Panc1 (cell line): Measurements from ENCODE around the gene TANGO6.

Experiments used
- POLR2AphosphoS5 ChIP-seq: IDR thresholded peaks from 2 replicates; pipeline ENCODE4 v1.6.1; 2012; ENCODE audit warnings: mild to moderate bottlenecking, low read depth, low read length, moderate library complexity
- SIN3A ChIP-seq: IDR thresholded peaks from 2 replicates; pipeline ENCODE4 v1.6.1; 2012; ENCODE audit warnings: low read depth, mild to moderate bottlenecking, low read length, moderate library complexity, borderline replicate concordance; ENCODE audit not compliant: insufficient read depth
- TF ChIP-seq, protein P1 (sequence below): fragments of 450-650 bp; IDR thresholded peaks from 2 replicates; pipeline ENCODE4 v1.5.1; 2017; ENCODE audit warnings: mild to moderate bottlenecking
- TF ChIP-seq, protein P2 (sequence below), 2 experiments: IDR thresholded peaks; 2 replicates each; pipeline ENCODE4 v1.6.1; 2011 to 2012; ENCODE audit warnings: low read depth in 2 of 2, control low read depth in 1 of 2, low read length in 1 of 2, mild to moderate bottlenecking in 1 of 2, moderate library complexity in 1 of 2; ENCODE audit not compliant: insufficient read depth in 1 of 2

DNA sequence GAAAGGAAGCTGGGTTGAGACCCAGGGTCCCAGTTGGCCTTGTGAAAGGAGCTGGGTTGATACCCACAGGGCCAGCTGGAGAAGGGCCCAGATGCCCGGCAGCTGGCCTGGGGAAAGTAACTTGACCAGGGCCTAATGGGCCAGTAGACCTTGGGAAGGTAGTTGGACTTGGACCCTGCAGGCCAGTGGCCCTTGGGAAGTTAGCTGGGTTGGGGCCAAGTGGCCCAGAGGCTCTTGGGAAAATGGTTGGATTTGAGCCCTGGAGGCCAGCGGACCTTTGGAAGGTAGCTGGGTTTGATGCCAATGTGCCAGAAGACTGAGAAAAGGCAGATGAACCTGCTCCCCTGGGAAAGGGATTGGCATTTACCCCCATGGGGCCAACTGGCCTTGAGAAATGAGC lies 275.7 kb downstream of the TANGO6 start:
- no peak for TF ChIP-seq SIN3A
- TF ChIP-seq, protein P1, sequence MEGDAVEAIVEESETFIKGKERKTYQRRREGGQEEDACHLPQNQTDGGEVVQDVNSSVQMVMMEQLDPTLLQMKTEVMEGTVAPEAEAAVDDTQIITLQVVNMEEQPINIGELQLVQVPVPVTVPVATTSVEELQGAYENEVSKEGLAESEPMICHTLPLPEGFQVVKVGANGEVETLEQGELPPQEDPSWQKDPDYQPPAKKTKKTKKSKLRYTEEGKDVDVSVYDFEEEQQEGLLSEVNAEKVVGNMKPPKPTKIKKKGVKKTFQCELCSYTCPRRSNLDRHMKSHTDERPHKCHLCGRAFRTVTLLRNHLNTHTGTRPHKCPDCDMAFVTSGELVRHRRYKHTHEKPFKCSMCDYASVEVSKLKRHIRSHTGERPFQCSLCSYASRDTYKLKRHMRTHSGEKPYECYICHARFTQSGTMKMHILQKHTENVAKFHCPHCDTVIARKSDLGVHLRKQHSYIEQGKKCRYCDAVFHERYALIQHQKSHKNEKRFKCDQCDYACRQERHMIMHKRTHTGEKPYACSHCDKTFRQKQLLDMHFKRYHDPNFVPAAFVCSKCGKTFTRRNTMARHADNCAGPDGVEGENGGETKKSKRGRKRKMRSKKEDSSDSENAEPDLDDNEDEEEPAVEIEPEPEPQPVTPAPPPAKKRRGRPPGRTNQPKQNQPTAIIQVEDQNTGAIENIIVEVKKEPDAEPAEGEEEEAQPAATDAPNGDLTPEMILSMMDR, result no peak
- TF ChIP-seq POLR2AphosphoS5, result no peak
- TF ChIP-seq, protein P2, sequence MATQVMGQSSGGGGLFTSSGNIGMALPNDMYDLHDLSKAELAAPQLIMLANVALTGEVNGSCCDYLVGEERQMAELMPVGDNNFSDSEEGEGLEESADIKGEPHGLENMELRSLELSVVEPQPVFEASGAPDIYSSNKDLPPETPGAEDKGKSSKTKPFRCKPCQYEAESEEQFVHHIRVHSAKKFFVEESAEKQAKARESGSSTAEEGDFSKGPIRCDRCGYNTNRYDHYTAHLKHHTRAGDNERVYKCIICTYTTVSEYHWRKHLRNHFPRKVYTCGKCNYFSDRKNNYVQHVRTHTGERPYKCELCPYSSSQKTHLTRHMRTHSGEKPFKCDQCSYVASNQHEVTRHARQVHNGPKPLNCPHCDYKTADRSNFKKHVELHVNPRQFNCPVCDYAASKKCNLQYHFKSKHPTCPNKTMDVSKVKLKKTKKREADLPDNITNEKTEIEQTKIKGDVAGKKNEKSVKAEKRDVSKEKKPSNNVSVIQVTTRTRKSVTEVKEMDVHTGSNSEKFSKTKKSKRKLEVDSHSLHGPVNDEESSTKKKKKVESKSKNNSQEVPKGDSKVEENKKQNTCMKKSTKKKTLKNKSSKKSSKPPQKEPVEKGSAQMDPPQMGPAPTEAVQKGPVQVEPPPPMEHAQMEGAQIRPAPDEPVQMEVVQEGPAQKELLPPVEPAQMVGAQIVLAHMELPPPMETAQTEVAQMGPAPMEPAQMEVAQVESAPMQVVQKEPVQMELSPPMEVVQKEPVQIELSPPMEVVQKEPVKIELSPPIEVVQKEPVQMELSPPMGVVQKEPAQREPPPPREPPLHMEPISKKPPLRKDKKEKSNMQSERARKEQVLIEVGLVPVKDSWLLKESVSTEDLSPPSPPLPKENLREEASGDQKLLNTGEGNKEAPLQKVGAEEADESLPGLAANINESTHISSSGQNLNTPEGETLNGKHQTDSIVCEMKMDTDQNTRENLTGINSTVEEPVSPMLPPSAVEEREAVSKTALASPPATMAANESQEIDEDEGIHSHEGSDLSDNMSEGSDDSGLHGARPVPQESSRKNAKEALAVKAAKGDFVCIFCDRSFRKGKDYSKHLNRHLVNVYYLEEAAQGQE (IDR thresholded peaks at IDR 0.05; ENCODE audit: insufficient read depth in 1 of 2, low read depth in 2 of 2, low read length in 1 of 2), result no peak
